ENCODE data around the gene CRB2.

DNA sequence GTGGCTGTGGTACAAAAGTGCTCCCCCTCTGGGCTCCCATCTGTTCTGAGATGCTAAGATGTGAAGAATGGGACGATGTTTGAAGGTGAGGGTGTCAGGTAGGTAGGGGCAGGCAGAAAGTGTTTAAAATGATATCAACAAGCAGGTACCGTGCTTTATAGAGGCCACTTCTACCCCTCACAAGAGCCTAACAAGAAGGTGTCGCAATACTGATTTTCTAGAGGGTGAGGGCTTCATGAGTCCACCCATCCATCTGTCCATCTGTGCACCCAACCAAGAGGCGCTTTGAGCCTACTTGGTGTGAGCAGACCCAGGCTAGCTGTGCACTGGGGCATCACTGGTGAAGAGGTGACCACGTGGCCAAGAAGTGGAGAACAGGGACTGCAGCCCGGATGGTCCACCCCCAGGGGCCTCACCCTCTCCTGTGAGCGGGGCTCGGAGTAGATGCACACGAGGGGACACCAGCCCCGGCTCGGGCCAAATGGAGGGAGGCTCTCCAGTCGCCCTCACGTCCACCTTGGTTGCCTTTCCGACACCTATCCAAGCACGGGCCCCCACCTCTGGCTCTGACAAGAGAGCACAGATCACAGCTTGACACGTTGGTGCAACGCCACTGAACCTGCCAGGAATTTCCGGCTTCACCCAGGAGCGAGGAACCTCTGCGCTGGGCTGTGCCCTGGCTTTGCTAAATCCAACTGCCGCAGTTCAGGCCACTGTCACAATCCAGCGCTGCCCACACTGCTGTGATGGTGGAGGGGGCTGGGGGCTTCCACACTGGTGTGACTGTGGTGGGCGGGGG, 34.5 kb downstream of the CRB2 start:
- TF ChIP-seq, protein P1, sequence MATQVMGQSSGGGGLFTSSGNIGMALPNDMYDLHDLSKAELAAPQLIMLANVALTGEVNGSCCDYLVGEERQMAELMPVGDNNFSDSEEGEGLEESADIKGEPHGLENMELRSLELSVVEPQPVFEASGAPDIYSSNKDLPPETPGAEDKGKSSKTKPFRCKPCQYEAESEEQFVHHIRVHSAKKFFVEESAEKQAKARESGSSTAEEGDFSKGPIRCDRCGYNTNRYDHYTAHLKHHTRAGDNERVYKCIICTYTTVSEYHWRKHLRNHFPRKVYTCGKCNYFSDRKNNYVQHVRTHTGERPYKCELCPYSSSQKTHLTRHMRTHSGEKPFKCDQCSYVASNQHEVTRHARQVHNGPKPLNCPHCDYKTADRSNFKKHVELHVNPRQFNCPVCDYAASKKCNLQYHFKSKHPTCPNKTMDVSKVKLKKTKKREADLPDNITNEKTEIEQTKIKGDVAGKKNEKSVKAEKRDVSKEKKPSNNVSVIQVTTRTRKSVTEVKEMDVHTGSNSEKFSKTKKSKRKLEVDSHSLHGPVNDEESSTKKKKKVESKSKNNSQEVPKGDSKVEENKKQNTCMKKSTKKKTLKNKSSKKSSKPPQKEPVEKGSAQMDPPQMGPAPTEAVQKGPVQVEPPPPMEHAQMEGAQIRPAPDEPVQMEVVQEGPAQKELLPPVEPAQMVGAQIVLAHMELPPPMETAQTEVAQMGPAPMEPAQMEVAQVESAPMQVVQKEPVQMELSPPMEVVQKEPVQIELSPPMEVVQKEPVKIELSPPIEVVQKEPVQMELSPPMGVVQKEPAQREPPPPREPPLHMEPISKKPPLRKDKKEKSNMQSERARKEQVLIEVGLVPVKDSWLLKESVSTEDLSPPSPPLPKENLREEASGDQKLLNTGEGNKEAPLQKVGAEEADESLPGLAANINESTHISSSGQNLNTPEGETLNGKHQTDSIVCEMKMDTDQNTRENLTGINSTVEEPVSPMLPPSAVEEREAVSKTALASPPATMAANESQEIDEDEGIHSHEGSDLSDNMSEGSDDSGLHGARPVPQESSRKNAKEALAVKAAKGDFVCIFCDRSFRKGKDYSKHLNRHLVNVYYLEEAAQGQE (IDR thresholded peaks at IDR 0.05; ENCODE audit: insufficient replicate concordance, low read depth), result no peak
- TF ChIP-seq, protein P2, sequence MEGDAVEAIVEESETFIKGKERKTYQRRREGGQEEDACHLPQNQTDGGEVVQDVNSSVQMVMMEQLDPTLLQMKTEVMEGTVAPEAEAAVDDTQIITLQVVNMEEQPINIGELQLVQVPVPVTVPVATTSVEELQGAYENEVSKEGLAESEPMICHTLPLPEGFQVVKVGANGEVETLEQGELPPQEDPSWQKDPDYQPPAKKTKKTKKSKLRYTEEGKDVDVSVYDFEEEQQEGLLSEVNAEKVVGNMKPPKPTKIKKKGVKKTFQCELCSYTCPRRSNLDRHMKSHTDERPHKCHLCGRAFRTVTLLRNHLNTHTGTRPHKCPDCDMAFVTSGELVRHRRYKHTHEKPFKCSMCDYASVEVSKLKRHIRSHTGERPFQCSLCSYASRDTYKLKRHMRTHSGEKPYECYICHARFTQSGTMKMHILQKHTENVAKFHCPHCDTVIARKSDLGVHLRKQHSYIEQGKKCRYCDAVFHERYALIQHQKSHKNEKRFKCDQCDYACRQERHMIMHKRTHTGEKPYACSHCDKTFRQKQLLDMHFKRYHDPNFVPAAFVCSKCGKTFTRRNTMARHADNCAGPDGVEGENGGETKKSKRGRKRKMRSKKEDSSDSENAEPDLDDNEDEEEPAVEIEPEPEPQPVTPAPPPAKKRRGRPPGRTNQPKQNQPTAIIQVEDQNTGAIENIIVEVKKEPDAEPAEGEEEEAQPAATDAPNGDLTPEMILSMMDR (IDR thresholded peaks at IDR 0.05; ENCODE audit: insufficient read depth, low read length), result no peak
- no peak for TF ChIP-seq GABPA (IDR thresholded peaks at IDR 0.05; ENCODE audit: low read depth)
